Measurements from ENCODE around the gene ZFP91.

GRCh38 chr11:58613228-58613627 is 34.4 kb downstream of the ZFP91 start:
- TF ChIP-seq CTCF (IDR thresholded peaks at IDR 0.05) (no peak), POLR2A (IDR thresholded peaks at IDR 0.05) (no peak)

Data from uterus (tissue), 2 donors.